Activated T-cell treated with anti-CD3 and anti-CD28 coated beads, Interleukin-2, amount 50 U/mL, for 72 hours (primary cell): ENCODE results near the gene NDEL1. TPM values are rescaled to one million over a fixed set of nuclear protein-coding genes. Genes with fewer than 3 reads are reported as not detected.

ENCODE experiments used
- ATAC-seq, 2 donors: fragments of 150-1000 bp; cut with Tn5 transposase; replicated peaks in 1 of 2; 2 replicates each; pipeline ENCODE4 v1.10.0; 2021; ENCODE audit warnings: moderate library complexity in 2 of 2, mild to moderate bottlenecking in 1 of 2
- DNase-seq, 2 donors: peaks; one replicate each; pipeline ENCODE4 v3.0.0; 2021 to 2022; ENCODE audit warnings: mixed read lengths in 1 of 2
- H3K27ac Mint-ChIP-seq: one replicate; pipeline ENCODE4 v1.8.0; 2022; ENCODE audit warnings: mild to moderate bottlenecking, moderate library complexity, mixed read lengths
- H3K27me3 Mint-ChIP-seq: one replicate; pipeline ENCODE4 v1.8.0; 2022; ENCODE audit warnings: low read depth, mixed read lengths
- H3K36me3 Mint-ChIP-seq, 2 donors: one replicate each; pipeline ENCODE4 v1.8.0; 2022; ENCODE audit warnings: mixed read lengths in 2 of 2, mild to moderate bottlenecking in 1 of 2; ENCODE audit not compliant: insufficient read depth in 2 of 2
- H3K4me1 Mint-ChIP-seq: one replicate; pipeline ENCODE4 v1.8.0; 2022; ENCODE audit warnings: low read depth, mixed read lengths
- H3K4me3 Mint-ChIP-seq, 2 donors: one replicate each; pipeline ENCODE4 v1.8.0; 2022; ENCODE audit warnings: mild to moderate bottlenecking in 2 of 2, mixed read lengths in 2 of 2, moderate library complexity in 2 of 2
- H3K9me3 Mint-ChIP-seq, 2 donors: one replicate each; pipeline ENCODE4 v1.8.0; 2022; ENCODE audit warnings: mixed read lengths in 2 of 2
- total RNA-seq, 2 donors: library from RNA; stranded (reverse); gene quantifications; one replicate each; pipeline ENCODE4 v1.2.3, GENCODE V29; 2022

Gene NDEL1
- total RNA-seq, 2 donors from 2014 or later = 65.1 to 74.2 TPM

- Mint-ChIP-seq H3K4me3 (no peak overlapping the region), H3K36me3 (peaks cover 18 to 32% of the 10 kb centered on the region in 2 donors), H3K4me1 (no peaks in the 10 kb centered on the region), H3K27me3 (no peaks in the 10 kb centered on the region), H3K9me3 (peaks cover 4 to 5% of the 10 kb centered on the region in 2 donors), H3K27ac (peak overlapping the region; percentile 42)
- no peak for ATAC-seq
- DNase-seq = no peak
These were observed 44.6 kb downstream of the NDEL1 start for GRCh38 chr17:8480011-8480976.

DNA sequence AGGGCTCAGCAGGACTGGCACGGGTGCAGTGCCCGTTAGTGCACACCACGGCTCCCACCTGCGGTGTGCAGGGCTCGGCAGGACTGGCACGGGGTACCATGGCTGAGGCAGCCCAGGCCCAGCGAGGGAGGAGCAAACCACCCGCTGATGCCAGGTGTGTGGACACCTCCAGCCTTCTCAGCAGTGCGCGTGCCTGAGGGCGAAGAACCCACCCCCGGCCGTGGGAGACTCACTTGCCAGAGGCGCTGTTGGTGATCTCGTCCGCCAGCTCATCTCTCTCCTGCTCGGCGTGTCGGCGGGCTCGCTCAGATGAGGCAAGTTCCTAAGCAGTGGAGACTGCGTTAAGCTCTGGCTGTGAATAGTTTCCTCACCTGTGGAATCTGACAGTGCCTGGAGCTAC lies 45.4 kb downstream of the NDEL1 start:
- Mint-ChIP-seq H3K4me3 (no peak overlapping the region), H3K9me3 (peaks cover 4 to 5% of the 10 kb centered on the region in 2 donors), H3K36me3 (peaks cover 15 to 35% of the 10 kb centered on the region in 2 donors), H3K4me1 (no peaks in the 10 kb centered on the region), H3K27ac (no peak overlapping the region), H3K27me3 (no peaks in the 10 kb centered on the region)
- ATAC-seq (no peak), DNase-seq (peak in 1 of 2 donors; percentile 9)

GRCh38 chr17:8481703-8482102 lies 46.0 kb downstream of the NDEL1 start:
- DNase-seq (no peak), ATAC-seq (no peak)
- no peaks in the 10 kb centered on the region for H3K4me1 Mint-ChIP-seq
- H3K36me3 Mint-ChIP-seq = peaks cover 13 to 32% of the 10 kb centered on the region in 2 donors
- H3K27me3 Mint-ChIP-seq = no peaks in the 10 kb centered on the region
- no peak overlapping the region for H3K27ac Mint-ChIP-seq
- peaks cover 4 to 5% of the 10 kb centered on the region in 2 donors for H3K9me3 Mint-ChIP-seq
- H3K4me3 Mint-ChIP-seq = no peak overlapping the region

GRCh38 chr17:8482546-8482945 lies 46.9 kb downstream of the NDEL1 start:
- no peak for DNase-seq
- Mint-ChIP-seq H3K36me3 (peaks cover 13 to 34% of the 10 kb centered on the region in 2 donors), H3K27ac (no peak overlapping the region), H3K4me1 (no peaks in the 10 kb centered on the region), H3K27me3 (no peaks in the 10 kb centered on the region), H3K4me3 (no peak overlapping the region), H3K9me3 (peaks cover 4 to 5% of the 10 kb centered on the region in 2 donors)
- no peak for ATAC-seq

- H3K9me3 Mint-ChIP-seq = peaks cover 4 to 5% of the 10 kb centered on the region in 2 donors
- H3K4me1 Mint-ChIP-seq = no peaks in the 10 kb centered on the region
- no peak overlapping the region for H3K4me3 Mint-ChIP-seq
- H3K27me3 Mint-ChIP-seq = no peaks in the 10 kb centered on the region
- no peak overlapping the region for H3K27ac Mint-ChIP-seq
- DNase-seq (no peak), ATAC-seq (no peak)
- H3K36me3 Mint-ChIP-seq = peaks cover 13 to 34% of the 10 kb centered on the region in 2 donors
These were observed 48.8 kb downstream of the NDEL1 start for GRCh38 chr17:8484465-8484864.

DNA sequence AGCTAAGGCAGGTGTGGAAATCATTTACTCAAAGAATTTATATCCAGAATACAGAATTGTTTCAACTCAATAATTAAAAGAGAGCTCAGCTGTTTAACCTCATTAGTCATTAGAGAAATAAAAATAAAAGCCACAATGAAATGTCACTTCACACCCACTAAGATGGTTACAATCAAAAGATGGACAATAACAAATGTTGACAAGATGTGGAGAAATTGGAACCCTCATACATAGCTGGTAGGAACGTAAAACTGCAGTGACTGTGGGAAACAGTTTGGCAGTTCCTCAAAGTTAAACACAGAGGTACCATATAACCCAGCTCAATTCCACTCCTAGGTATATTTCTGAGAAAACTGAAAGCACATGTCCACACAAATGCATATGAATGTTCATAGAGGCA lies 49.8 kb downstream of the NDEL1 start:
- no peaks in the 10 kb centered on the region for H3K27me3 Mint-ChIP-seq
- no peak for DNase-seq
- H3K36me3 Mint-ChIP-seq = peaks cover 13 to 34% of the 10 kb centered on the region in 2 donors
- no peak for ATAC-seq
- H3K9me3 Mint-ChIP-seq = peaks cover 4 to 5% of the 10 kb centered on the region in 2 donors
- H3K27ac Mint-ChIP-seq = no peak overlapping the region
- H3K4me1 Mint-ChIP-seq = no peaks in the 10 kb centered on the region
- no peak overlapping the region for H3K4me3 Mint-ChIP-seq

DNA sequence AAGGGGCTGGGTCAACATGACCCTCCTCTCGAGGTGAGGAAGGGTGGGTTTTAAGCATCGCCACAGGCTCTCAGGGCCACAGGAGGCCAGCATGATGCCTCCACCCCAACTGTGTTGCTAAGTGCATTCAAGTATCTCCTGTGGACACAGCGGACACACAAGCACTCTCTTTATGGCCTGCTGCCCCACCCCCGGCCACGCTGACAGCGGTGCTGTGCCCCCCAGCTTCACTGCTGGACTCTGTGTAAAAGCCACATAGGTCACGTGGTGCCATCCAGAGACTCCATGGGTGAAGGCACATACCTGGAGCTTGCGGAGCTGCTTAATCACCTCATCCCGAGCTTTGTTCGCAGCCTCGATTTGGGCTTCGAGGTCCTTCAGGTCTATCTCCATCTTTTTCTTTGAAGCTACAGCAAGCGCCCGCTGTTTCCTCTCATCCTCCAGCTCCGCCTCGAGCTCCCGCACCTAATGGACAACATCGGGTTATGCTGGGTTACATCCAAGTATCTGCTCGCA lies 51.5 kb downstream of the NDEL1 start:
- Mint-ChIP-seq H3K36me3 (peaks cover 15 to 36% of the 10 kb centered on the region in 2 donors), H3K4me3 (no peak overlapping the region), H3K9me3 (peaks cover 4 to 5% of the 10 kb centered on the region in 2 donors), H3K27ac (no peak overlapping the region), H3K27me3 (no peaks in the 10 kb centered on the region), H3K4me1 (no peaks in the 10 kb centered on the region)
- ATAC-seq = no peak
- DNase-seq = no peak

- H3K36me3 Mint-ChIP-seq = peaks cover 15 to 35% of the 10 kb centered on the region in 2 donors
- no peak for ATAC-seq
- no peaks in the 10 kb centered on the region for H3K27me3 Mint-ChIP-seq
- no peak overlapping the region for H3K27ac Mint-ChIP-seq
- no peaks in the 10 kb centered on the region for H3K4me1 Mint-ChIP-seq
- DNase-seq = no peak
- H3K9me3 Mint-ChIP-seq = peaks cover 4 to 5% of the 10 kb centered on the region in 2 donors
- no peak overlapping the region for H3K4me3 Mint-ChIP-seq
These were observed 52.1 kb downstream of the NDEL1 start for GRCh38 chr17:8487743-8488142.

DNA sequence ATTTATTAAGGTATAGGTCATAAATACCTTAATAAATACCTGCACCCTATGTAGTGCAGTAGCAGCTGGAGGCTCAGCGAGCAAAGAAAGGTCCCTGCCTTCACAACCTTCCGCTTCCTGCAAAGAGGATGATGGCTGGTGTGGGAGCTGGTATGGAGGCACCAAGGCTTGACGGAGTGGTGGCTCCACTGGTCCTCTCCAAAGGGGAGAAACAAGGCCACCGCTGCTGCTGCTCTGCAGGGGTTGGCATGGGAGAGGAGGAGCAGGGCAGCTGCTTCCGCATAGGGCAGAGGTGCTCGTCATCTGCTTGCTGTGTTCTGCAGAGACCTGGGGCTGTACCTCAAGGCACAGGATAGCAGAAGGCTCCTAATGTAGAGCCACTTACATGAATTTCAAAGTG lies 52.8 kb downstream of the NDEL1 start:
- H3K4me3 Mint-ChIP-seq = no peak overlapping the region
- no peak overlapping the region for H3K27ac Mint-ChIP-seq
- no peaks in the 10 kb centered on the region for H3K4me1 Mint-ChIP-seq
- peaks cover 2 to 4% of the 10 kb centered on the region in 2 donors for H3K9me3 Mint-ChIP-seq
- ATAC-seq (no peak), DNase-seq (no peak)
- peaks cover 8 to 30% of the 10 kb centered on the region in 2 donors for H3K36me3 Mint-ChIP-seq
- no peaks in the 10 kb centered on the region for H3K27me3 Mint-ChIP-seq

- Mint-ChIP-seq H3K27me3 (no peaks in the 10 kb centered on the region), H3K4me3 (no peak overlapping the region), H3K27ac (no peak overlapping the region), H3K4me1 (no peaks in the 10 kb centered on the region), H3K9me3 (peaks cover 2 to 4% of the 10 kb centered on the region in 2 donors), H3K36me3 (peaks cover 6 to 26% of the 10 kb centered on the region in 2 donors)
- DNase-seq (no peak), ATAC-seq (no peak)
These were observed 53.2 kb downstream of the NDEL1 start for GRCh38 chr17:8488901-8489300.

DNA sequence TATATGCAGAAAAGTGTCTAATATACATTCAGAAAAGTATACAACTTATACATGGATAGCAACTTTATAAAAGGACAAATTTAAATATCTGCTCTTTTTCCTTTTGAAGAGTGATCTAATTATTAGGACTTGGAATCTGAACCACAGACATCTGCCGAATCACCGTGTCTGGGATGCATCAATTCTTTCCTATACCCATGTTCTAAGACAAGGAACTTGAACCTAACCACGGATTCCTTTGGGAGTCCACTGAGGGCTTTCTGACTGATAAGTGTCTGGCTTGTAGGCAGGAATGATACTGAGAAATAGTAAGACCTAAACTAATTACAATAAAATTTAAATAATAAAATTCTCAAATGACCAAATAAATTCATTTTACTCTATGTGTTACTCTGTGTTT lies 54.2 kb downstream of the NDEL1 start:
- H3K9me3 Mint-ChIP-seq = no peaks in the 10 kb centered on the region
- H3K27ac Mint-ChIP-seq = no peak overlapping the region
- DNase-seq (no peak), ATAC-seq (no peak)
- H3K4me3 Mint-ChIP-seq = no peak overlapping the region
- no peaks in the 10 kb centered on the region for H3K4me1 Mint-ChIP-seq
- H3K36me3 Mint-ChIP-seq = peaks cover 4 to 20% of the 10 kb centered on the region in 2 donors
- H3K27me3 Mint-ChIP-seq = no peaks in the 10 kb centered on the region

DNA sequence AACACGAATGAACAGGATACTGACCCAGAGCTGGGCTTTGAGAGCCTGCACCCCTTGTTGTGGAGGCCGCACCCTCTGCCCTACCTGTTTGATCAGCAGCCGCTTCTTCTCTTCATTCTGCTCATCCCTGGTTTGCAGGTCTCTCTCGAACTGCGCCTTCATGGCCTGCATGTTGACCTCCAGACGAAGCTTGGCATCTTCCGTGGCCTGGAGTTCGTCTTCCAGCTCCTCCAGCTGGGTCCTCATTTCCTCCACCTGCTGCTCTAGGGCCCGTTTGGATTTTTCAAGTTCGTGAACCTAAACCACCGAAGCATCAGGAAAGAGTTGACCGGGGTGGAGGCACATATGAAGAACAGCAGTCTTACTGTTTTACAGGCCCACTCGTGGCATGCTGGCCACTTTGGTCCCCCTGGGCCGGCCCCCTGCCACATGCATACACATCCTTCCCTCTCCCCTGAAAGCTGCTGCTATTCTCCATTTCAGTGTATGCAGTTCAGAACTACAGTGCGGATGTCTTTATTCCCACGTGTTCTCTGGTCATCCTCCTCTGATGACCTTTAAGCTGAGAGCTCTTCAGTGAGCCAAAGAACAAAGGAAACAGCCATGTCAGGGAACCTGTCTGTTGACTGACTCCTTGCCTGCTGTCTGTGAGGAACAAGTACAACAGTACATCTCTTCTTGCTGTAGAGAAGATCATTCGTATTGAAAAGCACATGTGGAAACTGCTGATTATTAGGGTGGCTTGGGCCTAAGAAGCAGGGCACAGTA lies 54.8 kb downstream of the NDEL1 start:
- Mint-ChIP-seq H3K36me3 (peaks cover 4 to 17% of the 10 kb centered on the region in 2 donors), H3K27me3 (no peaks in the 10 kb centered on the region), H3K4me1 (no peaks in the 10 kb centered on the region), H3K4me3 (no peak overlapping the region), H3K9me3 (no peaks in the 10 kb centered on the region), H3K27ac (no peak overlapping the region)
- ATAC-seq = no peak
- no peak for DNase-seq

GRCh38 chr17:8492121-8492520 lies 56.4 kb downstream of the NDEL1 start:
- Mint-ChIP-seq H3K36me3 (peaks cover 4 to 11% of the 10 kb centered on the region in 2 donors), H3K4me3 (no peak overlapping the region), H3K27me3 (no peaks in the 10 kb centered on the region), H3K9me3 (no peaks in the 10 kb centered on the region), H3K27ac (no peak overlapping the region), H3K4me1 (no peaks in the 10 kb centered on the region)
- ATAC-seq (no peak), DNase-seq (no peak)
